Inflammatory macrophage treated with lipopolysaccharide for 4 hours (primary cell): ENCODE data around the gene NME3.
A peak's percentile ranks its signal among the peaks of the same experiment; 100 is the strongest.

Experiments used
- DNase-seq: peaks from one replicate; pipeline ENCODE4 v3.0.0-alpha.2; 2020

Gene NME3

DNA sequence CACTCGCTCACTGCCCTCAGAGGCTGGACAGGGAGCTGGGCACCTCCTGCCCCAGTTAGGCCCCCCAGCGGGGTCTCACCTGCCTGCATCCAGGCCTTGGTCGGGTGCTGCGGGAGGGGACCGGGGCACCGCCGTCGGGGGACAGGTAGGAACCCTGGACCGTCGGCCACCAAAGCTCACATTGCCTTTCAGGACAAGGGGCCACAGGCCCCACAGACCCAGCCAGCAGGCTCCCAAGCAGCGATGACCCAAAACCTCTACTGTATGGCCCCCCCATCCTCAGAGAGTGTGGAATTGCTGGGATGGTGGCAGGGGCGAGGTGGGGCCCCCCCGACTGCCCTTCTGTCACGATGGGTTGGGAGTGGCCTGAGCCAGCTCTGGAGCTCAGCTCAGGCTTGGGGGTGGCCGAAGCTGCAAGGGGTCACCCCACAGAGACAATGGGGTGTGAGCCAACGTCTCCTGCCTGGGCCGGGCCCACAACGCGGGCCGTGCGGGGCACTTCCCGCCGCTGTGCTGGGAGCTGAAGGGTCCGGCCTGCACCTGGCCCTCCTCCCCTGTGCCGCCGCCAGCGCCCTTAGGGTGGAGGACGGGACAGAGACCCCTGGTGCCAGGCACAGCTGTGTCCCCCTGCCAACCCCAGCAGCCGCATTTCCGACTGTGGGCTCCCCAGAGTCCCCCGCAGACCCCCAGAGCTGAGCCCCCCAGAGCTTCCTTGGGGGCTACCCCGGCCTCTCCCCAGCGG lies 21.7 kb upstream of the NME3 start:
- no peak for DNase-seq

DNA sequence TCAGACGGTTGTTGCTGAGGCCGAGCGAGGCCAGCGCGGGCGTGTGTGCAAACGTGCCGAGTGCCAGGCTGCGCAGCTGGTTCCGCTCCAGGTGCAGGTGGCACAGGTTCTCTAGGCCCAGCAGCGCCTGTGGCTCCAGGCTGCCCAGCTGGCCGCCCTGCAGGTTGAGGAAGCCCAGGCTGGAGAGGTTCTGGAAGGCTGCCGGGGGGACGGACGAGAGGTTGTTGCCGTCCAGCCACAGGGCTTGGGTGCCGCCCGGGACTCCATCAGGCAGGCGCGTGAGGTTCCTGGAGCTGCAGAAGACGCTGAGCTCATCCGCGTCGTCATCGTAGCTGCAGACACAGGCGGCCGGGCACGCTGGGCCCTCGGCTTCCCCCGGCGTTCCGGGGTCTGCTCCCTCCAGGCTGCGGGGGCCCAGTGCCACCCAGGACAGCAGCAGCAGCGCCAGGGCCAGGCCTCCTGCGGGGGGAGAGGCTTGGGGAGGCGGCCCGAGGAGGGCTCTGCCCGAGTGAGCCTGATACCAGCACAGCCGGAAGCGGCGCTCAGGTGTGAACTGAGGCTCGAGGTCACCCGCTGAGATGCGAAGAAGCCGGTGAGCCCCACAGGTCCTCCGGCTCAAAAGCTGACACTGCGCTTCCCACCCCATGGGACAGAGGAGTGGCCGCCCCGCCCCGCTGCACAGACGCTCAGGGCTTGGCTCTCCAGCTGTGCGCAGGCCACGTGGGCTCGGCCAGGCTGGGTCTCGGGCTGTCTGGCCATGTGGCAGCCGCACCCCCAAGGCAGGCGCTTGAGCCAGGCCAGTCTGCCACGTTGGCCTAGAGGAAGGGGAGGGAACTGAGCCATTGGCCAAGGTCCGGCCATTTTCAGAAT lies 20.8 kb upstream of the NME3 start:
- no peak for DNase-seq

DNA sequence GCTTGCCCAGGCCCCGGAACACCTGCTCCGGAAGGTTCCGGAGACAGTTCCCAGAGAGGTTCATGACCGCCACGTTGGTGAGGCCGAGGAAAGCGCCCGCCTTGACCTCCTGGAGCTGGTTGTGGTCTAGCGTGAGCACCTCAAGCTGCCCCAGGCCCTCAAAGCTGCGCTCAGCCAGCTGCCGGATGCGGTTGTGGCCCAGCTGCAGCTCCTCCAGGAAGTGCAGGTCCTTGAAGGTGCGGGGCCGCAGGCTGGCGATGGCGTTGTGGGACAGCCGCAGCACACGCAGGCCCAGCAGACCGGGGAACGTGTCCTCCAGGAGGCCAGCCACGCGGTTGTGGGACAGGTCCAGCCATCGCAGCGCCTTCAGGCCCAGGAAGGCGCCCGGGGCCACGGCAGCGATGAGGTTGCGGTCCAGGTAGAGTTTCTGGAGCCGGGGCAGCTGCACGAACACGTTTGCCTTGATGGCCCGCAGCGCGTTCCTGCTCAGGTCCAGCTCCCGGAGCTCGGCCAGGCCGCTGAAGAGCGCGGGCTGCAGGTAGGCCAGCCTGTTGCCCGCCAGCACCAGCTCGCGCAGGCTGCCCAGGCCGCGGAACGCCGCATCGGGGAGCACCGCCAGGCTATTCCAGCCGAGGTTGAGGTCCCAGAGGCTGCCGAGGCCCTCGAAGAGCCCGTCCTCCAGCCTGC lies 20.1 kb upstream of the NME3 start:
- DNase-seq, result no peak

- DNase-seq, result no peak
Measured at GRCh38 chr16:1790611-1791255, 19.4 kb upstream of the NME3 start.

DNA sequence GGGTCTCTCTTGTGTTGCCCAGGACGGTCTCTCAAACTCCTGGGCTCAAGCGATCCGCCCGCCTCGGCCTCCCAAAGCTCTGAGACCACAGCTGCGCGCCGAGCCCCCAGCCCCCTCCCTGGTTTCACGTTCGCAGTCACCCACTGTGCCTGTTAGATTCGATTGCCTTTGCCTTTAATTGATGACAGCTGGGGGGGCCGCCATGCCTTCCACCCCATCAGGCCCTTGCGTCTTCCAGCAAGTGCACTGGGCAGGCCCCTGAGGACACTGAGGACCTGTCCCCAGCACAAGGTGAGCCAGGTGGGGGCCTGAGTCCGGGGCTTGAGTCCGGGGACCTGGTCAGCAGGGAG lies 18.9 kb upstream of the NME3 start:
- no peak for DNase-seq

DNA sequence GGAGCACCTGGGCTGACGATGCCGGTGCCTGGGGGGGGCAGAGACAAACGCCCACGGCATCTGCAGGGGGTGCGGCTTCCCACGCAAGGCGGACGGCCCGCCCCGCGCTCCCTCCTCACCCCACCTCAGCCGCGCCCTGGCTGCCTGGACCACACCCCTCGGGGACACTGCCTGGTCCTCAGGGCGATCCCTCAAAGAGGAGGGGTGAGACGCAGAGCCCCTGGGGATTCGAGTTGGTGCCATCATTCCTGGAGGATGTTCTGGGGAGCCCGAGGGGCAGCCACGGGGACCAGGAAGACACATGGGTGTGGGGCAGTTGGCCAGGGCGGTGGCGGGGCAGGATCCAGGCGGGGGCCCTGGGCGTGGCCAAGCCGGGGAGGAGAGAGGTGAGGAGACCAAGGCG lies 18.3 kb upstream of the NME3 start:
- DNase-seq, result no peak

GRCh38 chr16:1788708-1789100 lies 17.4 kb upstream of the NME3 start:
- DNase-seq, result no peak

DNA sequence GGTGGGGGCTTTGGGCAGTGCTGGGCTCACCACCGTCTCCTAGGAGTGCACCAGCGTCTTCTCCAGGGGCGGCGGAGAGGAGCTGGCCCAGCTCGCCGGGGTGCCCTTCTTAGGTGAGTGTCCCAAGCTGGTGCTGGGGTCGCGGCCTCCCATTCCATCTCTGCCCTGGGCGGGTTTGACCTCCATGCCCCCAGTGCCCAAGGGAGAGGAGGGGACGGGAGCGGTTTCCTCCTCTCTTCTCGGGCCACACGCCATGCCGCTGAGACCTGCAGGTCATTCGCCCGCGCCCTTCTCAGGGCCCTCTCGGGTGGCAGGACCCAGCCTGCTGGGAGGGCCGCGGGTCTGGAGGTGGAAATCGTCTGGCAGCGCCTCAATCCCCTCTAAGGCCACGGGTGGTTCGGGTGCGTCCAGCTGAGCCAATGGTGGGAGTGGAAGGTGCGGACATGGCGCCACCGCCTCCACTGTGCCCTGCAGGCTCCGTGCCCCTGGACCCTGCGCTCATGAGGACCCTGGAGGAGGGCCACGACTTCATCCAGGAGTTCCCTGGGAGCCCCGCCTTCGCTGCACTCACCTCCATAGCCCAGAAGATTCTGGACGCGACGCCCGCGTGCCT lies 16.9 kb upstream of the NME3 start:
- no peak for DNase-seq

DNA sequence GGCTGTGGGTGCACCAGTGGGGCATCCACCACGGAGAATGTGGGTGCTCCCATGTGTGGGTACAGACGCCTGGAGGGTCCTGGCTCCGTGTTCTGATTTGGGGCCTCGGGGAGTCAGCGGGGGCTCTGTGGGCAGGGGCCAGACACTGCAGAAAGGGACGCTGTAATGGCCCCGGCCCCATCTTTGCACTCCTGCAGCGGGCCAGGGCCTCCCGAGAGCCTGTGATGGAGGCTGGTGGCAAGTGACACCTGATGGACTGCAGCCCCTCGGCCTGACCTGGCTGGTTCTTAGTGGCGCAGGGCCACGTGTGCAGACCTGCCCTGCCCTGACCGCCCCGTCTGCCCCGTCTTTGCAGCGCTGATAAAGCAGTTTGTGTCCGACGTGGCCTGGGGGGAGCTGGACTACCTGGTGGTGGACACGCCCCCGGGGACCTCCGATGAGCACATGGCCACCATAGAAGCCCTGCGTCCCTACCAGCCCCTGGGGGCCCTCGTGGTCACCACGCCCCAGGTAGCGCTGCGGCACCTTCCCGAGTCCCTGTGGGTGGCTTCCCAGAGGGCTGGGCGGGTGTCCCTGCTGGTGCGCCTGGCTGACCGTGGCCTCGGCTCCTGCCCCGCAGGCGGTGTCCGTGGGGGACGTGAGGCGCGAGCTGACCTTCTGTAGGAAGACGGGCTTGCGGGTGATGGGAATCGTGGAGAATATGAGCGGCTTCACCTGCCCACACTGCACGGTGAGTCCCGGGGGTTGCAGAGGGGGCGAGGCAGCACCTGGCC lies 16.2 kb upstream of the NME3 start:
- no peak for DNase-seq

GRCh38 chr16:1787056-1787321 lies 15.6 kb upstream of the NME3 start:
- DNase-seq, result no peak

DNA sequence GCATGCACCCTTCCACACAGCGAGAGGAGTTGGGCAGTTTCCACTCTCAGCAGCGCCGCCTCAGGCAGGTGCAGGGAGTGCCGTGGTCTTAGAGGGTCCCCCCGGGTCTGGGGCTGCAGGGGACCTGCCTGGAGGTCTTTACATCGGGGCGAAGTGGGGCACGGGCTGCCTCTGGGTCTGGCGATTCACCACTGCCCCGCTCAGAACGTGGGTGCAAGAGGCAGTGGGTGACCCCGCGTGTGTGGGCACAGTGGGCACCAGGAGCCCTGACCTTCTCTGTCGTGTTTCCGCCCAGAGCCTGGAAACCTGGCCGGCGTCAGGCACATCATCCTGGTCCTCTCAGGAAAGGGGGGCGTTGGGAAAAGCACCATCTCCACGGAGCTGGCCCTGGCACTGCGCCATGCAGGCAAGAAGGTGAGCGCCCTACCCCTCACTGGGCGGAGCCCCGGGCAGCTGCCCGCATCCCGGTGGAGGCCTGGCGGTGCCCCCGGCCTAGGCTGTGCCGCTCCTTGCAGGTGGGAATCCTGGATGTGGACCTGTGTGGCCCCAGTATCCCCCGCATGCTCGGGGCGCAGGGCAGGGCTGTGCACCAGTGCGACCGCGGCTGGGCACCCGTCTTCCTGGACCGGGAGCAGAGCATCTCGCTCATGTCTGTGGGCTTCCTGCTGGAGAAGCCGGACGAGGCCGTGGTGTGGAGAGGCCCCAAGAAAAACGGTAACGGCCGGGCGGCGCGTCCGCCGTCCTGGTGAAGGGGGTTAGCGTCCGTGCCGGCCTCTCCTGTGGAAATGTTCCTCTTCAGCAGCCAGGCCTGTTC lies 15.1 kb upstream of the NME3 start:
- no peak for DNase-seq

- no peak for DNase-seq
Measured at GRCh38 chr16:1785846-1786170, 14.5 kb upstream of the NME3 start.

DNA sequence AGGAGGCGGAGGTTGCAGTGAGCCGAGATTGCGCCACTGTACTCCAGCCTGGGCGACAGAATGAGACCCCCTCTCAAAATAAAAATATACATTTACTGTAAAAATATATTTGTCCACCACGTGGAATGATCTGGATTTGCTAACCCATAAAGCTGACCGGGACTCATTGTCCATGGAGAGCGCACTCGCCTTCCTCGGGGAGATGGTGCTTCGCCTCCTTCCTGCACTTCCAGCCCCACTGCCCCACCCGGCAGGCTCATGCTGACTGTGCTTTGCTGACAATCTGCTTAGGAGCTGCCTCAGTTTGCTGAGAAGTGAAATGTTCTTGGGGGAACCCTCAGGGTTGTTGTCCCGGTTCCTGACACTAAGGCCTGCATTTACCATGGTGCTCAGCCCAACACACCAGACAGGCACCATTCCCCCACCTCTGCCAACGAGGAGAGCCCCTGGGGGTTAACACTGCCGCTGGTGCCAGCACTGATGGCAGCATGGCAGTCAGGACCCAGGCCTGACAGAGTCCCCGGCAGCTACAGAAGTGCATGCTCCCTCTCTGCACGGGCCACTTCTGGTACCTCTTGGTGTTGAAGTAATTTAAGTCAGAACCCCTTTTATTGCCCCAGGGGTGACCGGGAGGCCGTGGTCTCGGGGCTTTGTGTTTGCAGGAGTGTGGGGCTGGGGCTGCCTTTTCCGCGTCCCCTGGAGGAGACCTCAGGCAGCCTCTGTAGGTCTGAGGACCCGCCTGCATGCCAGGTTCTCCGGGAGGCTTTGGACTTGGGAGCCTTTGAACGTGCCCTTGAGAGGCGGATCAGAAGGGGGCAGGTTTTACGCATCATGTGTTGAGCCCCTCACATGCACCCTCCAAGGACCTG lies 13.9 kb upstream of the NME3 start:
- DNase-seq, result no peak

GRCh38 chr16:1782408-1783264 lies 11.3 kb upstream of the NME3 start, which contains the start of the genes NUBP2 and SPSB3:
NUBP2 (plus strand) TSS chr16:1782960; CDS start chr16:1783021, 61 bp downstream.
SPSB3 (minus strand) TSS chr16:1782571; CDS start chr16:1781483, 1,088 bp downstream.
- peak; percentile 100 for DNase-seq

DNA sequence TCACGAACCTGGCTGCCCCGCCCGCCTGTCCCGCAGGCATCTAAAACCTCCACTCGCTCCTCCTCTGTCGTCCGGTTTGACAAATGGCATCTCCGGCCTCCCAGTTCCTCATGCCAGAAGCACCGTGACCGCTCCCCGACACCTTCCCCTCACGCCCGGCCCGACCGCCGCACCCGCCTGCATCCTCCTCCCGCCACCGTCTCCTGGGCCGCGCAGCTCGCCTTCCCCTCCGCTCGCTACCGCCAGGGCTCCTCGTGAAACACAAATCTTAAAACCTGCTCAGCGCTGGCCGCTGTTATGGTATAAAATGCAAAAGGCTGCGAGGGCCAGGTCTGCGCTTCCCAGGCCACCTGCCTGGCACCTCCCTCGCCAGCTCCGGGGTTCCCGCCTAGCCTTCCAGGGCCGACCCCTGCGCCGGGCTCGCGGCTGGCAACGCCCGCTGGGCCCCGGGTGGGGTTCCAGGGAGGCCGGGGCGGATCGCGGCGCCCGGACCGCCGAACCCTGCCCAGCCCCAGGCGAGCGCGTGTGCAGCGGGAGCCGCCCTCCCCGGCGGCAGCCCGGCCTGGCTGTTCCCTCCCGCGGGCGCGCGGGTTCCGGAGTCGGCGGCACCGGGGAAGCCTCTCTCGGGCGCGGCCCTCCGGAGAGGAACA lies 10.5 kb upstream of the NME3 start:
- peak; percentile 30 for DNase-seq

DNA sequence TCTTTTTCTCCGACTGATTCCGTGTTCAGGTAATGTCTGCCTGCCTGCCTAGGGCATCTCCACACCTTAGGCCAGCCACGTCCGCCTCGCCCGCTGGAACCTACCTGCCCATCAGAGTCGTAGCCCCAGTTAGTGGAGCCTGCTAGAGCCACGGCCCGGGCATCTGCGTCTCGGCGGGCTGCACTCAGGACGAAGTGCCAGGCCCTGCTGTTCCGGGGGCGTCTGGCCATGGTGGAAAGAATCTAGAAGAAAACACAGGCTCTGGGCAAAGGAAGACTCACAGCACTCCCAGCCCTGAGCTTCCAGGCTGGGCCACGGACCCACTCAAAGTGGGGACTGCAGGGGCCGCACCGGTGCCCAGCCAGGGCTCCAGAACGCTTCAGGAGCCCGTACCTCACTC lies 9.9 kb upstream of the NME3 start:
- DNase-seq, result no peak

GRCh38 chr16:1780677-1781072 lies 9.3 kb upstream of the NME3 start:
- no peak for DNase-seq

DNA sequence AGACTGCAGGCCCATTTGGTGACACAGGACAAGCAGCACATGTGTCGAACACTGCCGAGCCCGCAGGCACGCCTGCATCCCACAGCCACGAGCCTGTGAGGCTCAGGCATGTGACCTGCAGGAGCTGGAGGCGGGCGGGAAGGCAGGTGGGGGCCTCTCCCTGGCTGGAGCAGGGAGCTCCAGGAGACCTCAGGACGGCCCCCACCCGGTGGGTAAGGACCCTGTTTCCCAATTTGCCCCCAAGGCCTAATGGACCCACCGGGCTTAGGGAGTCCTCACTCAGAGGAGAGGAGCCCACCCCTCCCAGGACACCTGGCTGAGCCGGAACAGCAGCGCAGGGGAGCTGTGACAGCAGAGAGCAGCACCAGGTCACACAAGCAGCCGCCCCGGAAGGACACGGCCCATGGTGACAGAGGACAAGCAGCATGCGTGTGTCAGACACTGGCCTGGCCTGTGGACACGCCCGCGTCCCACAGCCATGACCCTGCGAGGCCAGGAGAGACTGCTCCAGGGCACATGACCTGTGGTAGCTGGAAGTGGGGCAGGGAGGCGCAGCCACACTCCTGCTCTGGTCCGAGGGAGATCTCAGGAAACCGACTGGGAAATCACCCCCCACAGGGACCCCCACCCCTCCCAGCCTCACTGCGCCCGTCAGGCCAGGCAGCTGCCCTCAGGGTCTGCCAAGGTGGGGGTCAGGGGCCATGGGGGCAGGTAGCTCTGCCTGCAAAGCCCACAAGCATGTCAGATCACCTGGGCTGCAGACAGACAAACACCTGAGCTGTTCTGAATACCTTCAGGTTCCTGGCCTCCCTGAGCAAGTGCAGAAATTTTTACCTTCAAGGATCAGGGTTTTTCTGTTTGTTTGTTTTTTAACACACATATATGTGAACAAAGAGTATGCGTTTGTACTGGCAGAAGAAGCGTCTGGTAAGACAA lies 8.7 kb upstream of the NME3 start:
- no peak for DNase-seq
